Trophoblast cell (in vitro differentiated cells and primary cell): ENCODE measurements around the gene AUTS2.

ENCODE experiments used
- DNase-seq, 2 donors: peaks; one replicate each; pipeline ENCODE4 v3.0.0-alpha.2; 2016
- H2AFZ ChIP-seq: 2 replicates; pipeline ENCODE4 v1.6.1; 2013; ENCODE audit warnings: low read length, moderate library complexity, mild to moderate bottlenecking; ENCODE audit not compliant: insufficient read depth, poor library complexity
- H2AK5ac ChIP-seq: 2 replicates; pipeline ENCODE4 v1.6.1; 2013; ENCODE audit warnings: mild to moderate bottlenecking, low read length
- H2BK120ac ChIP-seq: 2 replicates; pipeline ENCODE4 v1.6.1; 2013; ENCODE audit warnings: low read length, mild to moderate bottlenecking, moderate library complexity; ENCODE audit not compliant: insufficient read depth, poor library complexity
- H2BK12ac ChIP-seq: 2 replicates; pipeline ENCODE4 v1.6.1; 2013; ENCODE audit warnings: mild to moderate bottlenecking, low read length, moderate library complexity
- H2BK5ac ChIP-seq: 2 replicates; pipeline ENCODE4 v1.6.1; 2013; ENCODE audit warnings: low read length, low read depth, moderate library complexity, mild to moderate bottlenecking; ENCODE audit not compliant: poor library complexity
- H3K14ac ChIP-seq: 2 replicates; pipeline ENCODE4 v1.6.1; 2013; ENCODE audit warnings: mild to moderate bottlenecking, low read length
- H3K18ac ChIP-seq: 2 replicates; pipeline ENCODE4 v1.6.1; 2013; ENCODE audit warnings: mild to moderate bottlenecking, low read length
- H3K23ac ChIP-seq: 2 replicates; pipeline ENCODE4 v1.6.1; 2013; ENCODE audit warnings: low read length
- H3K27ac ChIP-seq: 2 replicates; pipeline ENCODE4 v1.5.1; 2013; ENCODE audit warnings: low read depth, mild to moderate bottlenecking, inconsistent platforms, low read length, moderate library complexity
- H3K27me3 ChIP-seq: 2 replicates; pipeline ENCODE4 v1.6.1; 2013; ENCODE audit warnings: inconsistent platforms, mild to moderate bottlenecking, low read length, moderate library complexity; ENCODE audit not compliant: insufficient read depth
- H3K36me3 ChIP-seq, 2 experiments: 1 replicate in 1 of 2; 2 replicates in 1 of 2; pipeline ENCODE4 v1.6.1; 2013; ENCODE audit warnings: low read length in 2 of 2, mild to moderate bottlenecking in 2 of 2, moderate library complexity in 1 of 2; ENCODE audit not compliant: insufficient read depth in 2 of 2, control insufficient read depth in 1 of 2
- H3K4ac ChIP-seq: 2 replicates; pipeline ENCODE4 v1.6.1; 2013; ENCODE audit warnings: low read depth, mild to moderate bottlenecking, low read length, moderate library complexity
- H3K4me1 ChIP-seq, 2 experiments: 1 replicate in 1 of 2; 2 replicates in 1 of 2; pipeline ENCODE4 v1.6.1; 2013; ENCODE audit warnings: low read length in 2 of 2, mild to moderate bottlenecking in 2 of 2, moderate library complexity in 1 of 2; ENCODE audit not compliant: insufficient read depth in 2 of 2, control insufficient read depth in 1 of 2
- H3K4me2 ChIP-seq: 2 replicates; pipeline ENCODE4 v1.6.1; 2013; ENCODE audit warnings: inconsistent platforms, mild to moderate bottlenecking, low read length, moderate library complexity
- H3K4me3 ChIP-seq: 2 replicates; pipeline ENCODE4 v1.5.1; 2013; ENCODE audit warnings: mild to moderate bottlenecking, low read depth, low read length, inconsistent platforms
- H3K79me1 ChIP-seq: one replicate; pipeline ENCODE4 v1.6.1; 2013; ENCODE audit warnings: low read length
- H3K79me2 ChIP-seq: 2 replicates; pipeline ENCODE4 v1.6.1; 2013; ENCODE audit warnings: low read length, mild to moderate bottlenecking; ENCODE audit not compliant: control insufficient read depth, insufficient read depth, poor library complexity
- H3K9ac ChIP-seq: 2 replicates; pipeline ENCODE4 v1.6.1; 2013; ENCODE audit warnings: mild to moderate bottlenecking, low read length
- H3K9me3 ChIP-seq: 2 replicates; pipeline ENCODE4 v1.6.1; 2013; ENCODE audit warnings: low read depth, mild to moderate bottlenecking, control low read depth, inconsistent platforms, low read length; ENCODE audit not compliant: insufficient read depth
- H4K12ac ChIP-seq: 2 replicates; pipeline ENCODE4 v1.6.1; 2013; ENCODE audit warnings: low read depth, mild to moderate bottlenecking, low read length, moderate library complexity
- H4K8ac ChIP-seq: 2 replicates; pipeline ENCODE4 v1.6.1; 2013; ENCODE audit warnings: low read depth, mild to moderate bottlenecking, low read length, moderate library complexity
- H4K91ac ChIP-seq: one replicate; pipeline ENCODE4 v1.6.1; 2013; ENCODE audit warnings: low read depth, mild to moderate bottlenecking, low read length, moderate library complexity
- WGBS: extraction: QIAGEN DNeasy Blood & Tissue Kit; methylation state at CpG from one replicate; pipeline ENCODE4 v1.1.7; 2013; ENCODE audit warnings: missing lambda C conversion rate; ENCODE audit not compliant: insufficient read length, insufficient coverage; ENCODE audit errors: extremely low coverage; 5-methylcytosine and 5-hydroxymethylcytosine counted together

AUTS2 gene

DNA sequence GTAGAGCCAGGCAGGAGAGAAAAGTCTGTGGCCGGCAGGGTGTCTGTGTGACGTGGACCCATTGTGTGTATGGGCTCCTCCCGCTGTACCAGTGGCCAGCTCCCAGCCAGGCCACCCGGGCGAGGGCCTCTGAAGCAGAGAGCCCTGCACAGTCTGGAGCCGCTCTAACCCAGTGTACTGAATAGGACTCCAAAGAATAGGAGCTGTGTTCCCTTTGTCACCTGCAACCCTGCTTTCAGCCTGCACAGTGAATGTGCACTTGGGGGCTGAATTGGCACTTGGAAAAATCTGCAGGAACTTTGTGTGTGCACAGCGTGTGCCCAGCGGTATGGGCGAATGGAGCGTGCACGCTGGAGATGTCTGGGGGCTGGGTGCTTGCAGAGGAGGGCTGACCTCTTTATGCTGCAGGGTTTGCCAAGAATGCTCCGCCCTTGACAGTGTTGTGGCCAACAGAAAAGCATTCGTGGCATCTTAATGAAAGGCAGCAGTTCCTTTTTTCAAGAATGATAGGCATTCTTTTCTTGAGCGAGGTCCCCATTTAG lies 216.2 kb downstream of the AUTS2 start:
- Histone ChIP-seq H3K79me1 (peaks cover 7% of the 10 kb centered on the region), H2AK5ac (no peak overlapping the region), H2AFZ (no peak overlapping the region), H4K8ac (no peak overlapping the region), H3K14ac (peak overlapping the region; percentile 50), H2BK120ac (peak overlapping the region; percentile 55), H3K4me2 (peak overlapping the region; percentile 42), H2BK12ac (peak overlapping the region; percentile 96), H3K27ac (no peak overlapping the region), H3K27me3 (no peaks in the 10 kb centered on the region), H4K91ac (peak overlapping the region; percentile 72), H4K12ac (no peak overlapping the region), H3K23ac (no peak overlapping the region), H3K4ac (no peak overlapping the region), H3K18ac (no peak overlapping the region), H3K36me3 (no peaks in the 10 kb centered on the region), H3K4me1 (peaks cover 22 to 33% of the 10 kb centered on the region in 2 experiments), H3K4me3 (no peak overlapping the region), H3K9ac (no peak overlapping the region), H3K9me3 (no peaks in the 10 kb centered on the region), H3K79me2 (no peaks in the 10 kb centered on the region), H2BK5ac (peak overlapping the region; percentile 43)
- no CpG with 5 or more reads among the region's 14 CpGs for WGBS
- DNase-seq, result peak in 1 of 2 donors; percentile 38

DNA sequence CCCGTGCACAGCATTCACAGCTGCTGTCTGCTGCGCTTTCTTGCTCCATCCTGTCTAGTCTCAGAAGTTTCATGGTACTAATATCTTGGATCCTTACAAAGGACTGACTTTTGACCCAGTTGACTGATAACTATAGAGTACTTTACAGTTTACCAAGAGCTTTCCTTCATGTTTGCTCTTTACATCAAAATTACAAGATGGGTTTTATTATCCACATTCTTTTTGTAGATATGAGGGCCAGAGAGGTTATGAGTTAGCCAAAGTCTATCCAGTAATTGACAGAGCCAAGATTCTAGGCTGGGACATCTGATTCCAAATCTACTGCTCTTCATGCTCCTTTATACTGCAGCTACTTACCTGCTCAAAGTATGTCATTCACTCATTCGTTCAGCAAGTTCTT lies 218.2 kb downstream of the AUTS2 start:
- Histone ChIP-seq H3K36me3 (no peaks in the 10 kb centered on the region), H4K8ac (no peak overlapping the region), H3K9me3 (no peaks in the 10 kb centered on the region), H3K4me1 (peaks cover 22 to 33% of the 10 kb centered on the region in 2 experiments), H3K27me3 (no peaks in the 10 kb centered on the region), H3K79me2 (no peaks in the 10 kb centered on the region), H4K12ac (no peak overlapping the region), H3K4ac (no peak overlapping the region), H3K27ac (no peak overlapping the region), H3K23ac (no peak overlapping the region), H2AFZ (no peak overlapping the region), H3K4me2 (no peak overlapping the region), H2AK5ac (peak overlapping the region; percentile 59), H3K9ac (no peak overlapping the region), H3K4me3 (no peak overlapping the region), H3K79me1 (peaks cover 7% of the 10 kb centered on the region), H2BK120ac (peak overlapping the region; percentile 6), H2BK12ac (peak overlapping the region; percentile 70), H3K14ac (no peak overlapping the region), H3K18ac (no peak overlapping the region), H2BK5ac (no peak overlapping the region), H4K91ac (no peak overlapping the region)
- no peak for DNase-seq
- WGBS, result no CpG with 5 or more reads among the region's 3 CpGs

DNA sequence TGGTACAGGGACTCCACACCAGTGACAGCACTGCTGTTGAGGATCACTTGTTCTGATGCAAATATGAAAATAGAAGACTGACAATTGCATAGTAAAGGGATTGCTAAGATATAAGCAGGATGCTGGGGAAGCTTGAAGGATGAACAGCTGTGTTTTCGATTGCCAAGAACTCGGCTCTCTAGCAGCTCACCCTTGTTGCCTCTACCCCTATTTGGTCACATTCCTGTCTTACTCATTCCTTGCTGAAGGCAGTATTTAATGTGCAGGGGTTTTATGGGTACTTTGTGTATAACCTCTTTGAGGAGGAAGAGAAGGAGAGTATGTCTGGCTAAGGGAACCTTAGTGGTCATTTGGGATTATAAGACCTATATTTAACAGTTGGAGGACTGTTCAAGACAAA lies 218.8 kb downstream of the AUTS2 start:
- no peak overlapping the region for H2AFZ ChIP-seq
- no peak overlapping the region for H3K4me2 ChIP-seq
- peaks cover 7% of the 10 kb centered on the region for H3K79me1 ChIP-seq
- no peak overlapping the region for H3K4me3 ChIP-seq
- H2AK5ac ChIP-seq, result no peak overlapping the region
- no peak overlapping the region for H2BK5ac ChIP-seq
- no peak overlapping the region for H3K9ac ChIP-seq
- H3K4ac ChIP-seq, result no peak overlapping the region
- H3K4me1 ChIP-seq, result peaks cover 19 to 29% of the 10 kb centered on the region in 2 experiments
- no peak overlapping the region for H3K14ac ChIP-seq
- peak overlapping the region; percentile 6 for H2BK120ac ChIP-seq
- no peak overlapping the region for H3K18ac ChIP-seq
- H3K9me3 ChIP-seq, result no peaks in the 10 kb centered on the region
- no peaks in the 10 kb centered on the region for H3K36me3 ChIP-seq
- H3K27me3 ChIP-seq, result no peaks in the 10 kb centered on the region
- no peak overlapping the region for H4K12ac ChIP-seq
- no peak overlapping the region for H3K23ac ChIP-seq
- no CpG with 5 or more reads among the region's 2 CpGs for WGBS
- H3K79me2 ChIP-seq, result no peaks in the 10 kb centered on the region
- H3K27ac ChIP-seq, result no peak overlapping the region
- peak; percentile 60 to 73 for DNase-seq
- H2BK12ac ChIP-seq, result no peak overlapping the region
- H4K91ac ChIP-seq, result no peak overlapping the region
- no peak overlapping the region for H4K8ac ChIP-seq

DNA sequence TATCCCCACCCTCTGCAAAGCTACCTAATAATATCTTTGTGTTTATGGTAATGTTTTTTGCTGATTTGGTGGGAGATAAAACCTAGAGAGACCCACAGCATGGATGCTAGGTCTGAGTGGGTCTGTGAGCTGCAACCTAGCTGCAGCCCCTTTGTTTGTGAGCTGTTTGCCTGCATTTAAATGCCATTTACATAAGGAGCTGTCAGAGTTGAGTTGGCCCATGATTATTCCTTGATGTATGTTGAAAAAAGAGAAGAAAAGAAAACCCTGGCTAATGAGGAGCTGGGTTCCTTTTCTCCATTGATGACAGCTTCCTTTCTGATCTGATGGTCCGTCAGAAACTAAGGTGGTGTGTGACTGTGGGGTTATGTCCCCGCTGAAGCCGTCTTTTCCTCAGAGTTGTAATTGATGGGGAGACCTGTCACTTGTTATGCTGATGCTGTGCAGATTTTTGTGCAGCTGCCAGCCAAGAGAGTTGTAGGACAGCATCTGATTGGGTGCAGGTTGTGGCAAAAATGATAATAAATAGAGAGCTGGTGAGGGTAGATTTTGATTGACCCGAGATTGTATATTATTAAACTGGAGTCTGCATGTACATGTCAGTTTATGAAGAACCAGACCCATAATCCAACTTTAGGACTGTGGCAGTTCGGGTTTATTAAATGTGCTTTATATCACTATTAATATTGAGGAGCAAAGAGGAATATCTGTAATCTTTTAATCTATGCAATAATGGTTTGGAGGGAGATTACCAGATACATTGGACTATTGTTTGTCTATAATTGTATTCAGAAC lies 219.8 kb downstream of the AUTS2 start:
- H2BK12ac ChIP-seq, result no peak overlapping the region
- H3K27me3 ChIP-seq, result no peaks in the 10 kb centered on the region
- H4K8ac ChIP-seq, result no peak overlapping the region
- H3K18ac ChIP-seq, result no peak overlapping the region
- no peaks in the 10 kb centered on the region for H3K36me3 ChIP-seq
- H3K79me2 ChIP-seq, result no peaks in the 10 kb centered on the region
- peaks cover 7% of the 10 kb centered on the region for H3K79me1 ChIP-seq
- no CpG with 5 or more reads among the region's 5 CpGs for WGBS
- H3K23ac ChIP-seq, result no peak overlapping the region
- H4K91ac ChIP-seq, result peak overlapping the region; percentile 7
- no peak overlapping the region for H3K4ac ChIP-seq
- no peak overlapping the region for H3K27ac ChIP-seq
- H2BK5ac ChIP-seq, result no peak overlapping the region
- no peak for DNase-seq
- no peaks in the 10 kb centered on the region for H3K9me3 ChIP-seq
- H3K4me3 ChIP-seq, result no peak overlapping the region
- H3K9ac ChIP-seq, result no peak overlapping the region
- H4K12ac ChIP-seq, result no peak overlapping the region
- H2AFZ ChIP-seq, result no peak overlapping the region
- no peak overlapping the region for H3K4me2 ChIP-seq
- H3K14ac ChIP-seq, result peak overlapping the region; percentile 42
- H2AK5ac ChIP-seq, result no peak overlapping the region
- peaks cover 15 to 28% of the 10 kb centered on the region in 2 experiments for H3K4me1 ChIP-seq
- H2BK120ac ChIP-seq, result no peak overlapping the region
